NCI-H2227 (cell line): ENCODE results near the gene ALOX15B.
A peak's percentile ranks its signal among the peaks of the same experiment; 100 is the strongest.
"Not testable (repeated sequence)": the region's sequence is repeated elsewhere in the genome, so short reads cannot be mapped to it uniquely, and the experiment has no call there.

Experiments
- DNase-seq: peaks from one replicate; lab custom pipeline; 2025; ENCODE audit not compliant: unreplicated experiment; lab: John Stamatoyannopoulos, UW

Gene ALOX15B

GRCh38 chr17:8060274-8060673 lies 21.4 kb downstream of the ALOX15B start:
- DNase-seq, result peak; percentile 84

DNA sequence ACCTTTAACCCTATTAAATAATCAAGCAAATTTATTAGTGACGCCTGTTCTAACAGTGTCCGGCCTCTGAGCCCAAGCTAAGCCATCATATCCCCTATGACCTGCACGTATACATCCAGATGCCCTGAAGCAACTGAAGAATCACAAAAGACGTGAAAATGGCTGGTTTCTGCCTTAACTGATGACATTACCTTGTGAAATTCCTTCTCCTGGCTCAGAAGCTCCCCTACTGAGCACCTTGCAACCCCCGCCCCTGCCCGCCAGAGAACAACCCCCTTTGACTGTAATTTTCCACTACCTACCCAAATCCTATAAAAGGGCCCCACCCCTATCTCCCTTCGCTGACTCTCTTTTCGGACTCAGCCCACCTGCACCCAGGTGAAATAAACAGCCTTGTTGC lies 23.0 kb downstream of the ALOX15B start:
- DNase-seq, result not testable (repeated sequence)

- DNase-seq, result no peak
Measured at GRCh38 chr17:8062435-8062806, 23.6 kb downstream of the ALOX15B start.

DNA sequence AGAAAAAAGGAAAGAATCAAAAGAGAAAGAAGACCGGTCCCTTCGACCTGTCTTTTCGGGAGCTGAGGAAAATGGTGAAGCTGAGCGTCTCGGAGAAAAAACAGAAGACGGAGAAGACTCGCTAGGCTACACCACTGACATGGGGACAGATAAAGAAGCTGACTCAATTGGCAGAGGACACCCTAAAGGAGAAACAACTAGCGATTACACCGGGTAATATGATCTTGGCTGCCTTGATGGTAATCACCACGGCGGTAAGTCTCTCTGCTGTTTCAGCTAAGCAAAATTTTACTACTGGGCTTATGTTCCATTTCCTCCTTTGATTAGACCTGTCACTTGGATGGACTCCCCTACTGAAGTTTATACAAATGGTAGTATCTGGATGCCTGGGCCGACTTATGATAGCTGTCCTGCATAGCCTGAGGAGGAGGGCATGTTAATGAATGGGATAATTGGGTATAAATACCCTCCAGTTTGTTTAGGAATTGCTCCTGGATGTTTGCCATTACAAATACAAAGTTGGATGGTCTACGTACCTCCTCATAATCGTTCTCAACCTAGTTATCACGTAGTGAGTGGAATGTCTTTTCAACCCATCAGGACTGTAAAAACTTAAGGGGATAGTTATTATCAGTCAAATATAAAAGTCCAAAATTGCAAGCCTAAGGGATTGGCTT lies 24.1 kb downstream of the ALOX15B start:
- DNase-seq, result no peak

DNA sequence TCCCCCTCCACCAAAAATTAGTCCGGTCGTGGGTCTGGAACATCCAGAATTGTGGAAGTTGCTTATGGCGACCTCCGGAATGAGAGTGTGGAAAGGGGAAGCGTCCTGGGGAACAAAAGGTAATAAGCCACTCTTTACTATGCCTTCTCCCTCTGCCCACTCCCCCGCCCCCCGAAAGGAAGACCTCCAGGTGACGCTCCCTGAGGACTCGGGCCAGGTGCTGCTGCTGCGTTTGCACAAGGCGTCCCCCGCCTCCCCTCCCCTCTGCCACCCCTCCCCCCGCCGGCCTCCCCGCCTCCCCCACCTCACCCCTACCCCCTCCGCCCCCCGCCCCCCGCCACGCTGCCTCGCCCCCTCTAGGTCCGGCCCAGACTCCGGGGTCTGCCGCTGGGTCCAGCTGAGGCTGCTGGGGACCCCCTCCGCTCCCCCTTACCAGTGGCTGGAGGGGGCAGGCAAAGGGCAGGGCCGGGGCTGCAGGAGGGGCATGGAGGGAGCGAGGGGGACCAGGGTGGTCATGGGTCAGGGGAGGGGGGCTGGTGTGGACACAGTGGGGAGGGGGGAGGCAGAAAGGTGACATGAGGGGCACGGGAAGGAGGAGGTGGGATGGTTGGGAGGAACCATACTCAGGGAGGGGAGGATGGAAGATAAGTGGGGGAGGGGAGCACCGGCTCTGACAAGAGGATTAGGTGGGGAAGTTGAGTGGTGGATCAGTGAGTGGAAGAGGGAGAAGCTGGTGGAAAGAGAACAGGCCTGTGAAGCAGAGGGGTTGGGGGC lies 25.1 kb downstream of the ALOX15B start:
- DNase-seq, result no peak

GRCh38 chr17:8064561-8065019 lies 25.7 kb downstream of the ALOX15B start:
- DNase-seq, result no peak

- no peak for DNase-seq
Measured at GRCh38 chr17:8066841-8067775, 28.2 kb downstream of the ALOX15B start.

- DNase-seq, result no peak
Measured at GRCh38 chr17:8067806-8068205, 28.9 kb downstream of the ALOX15B start.

GRCh38 chr17:8068736-8069586 lies 30.1 kb downstream of the ALOX15B start:
- no peak for DNase-seq

- no peak for DNase-seq
Measured at GRCh38 chr17:8069587-8069860, 30.7 kb downstream of the ALOX15B start.

DNA sequence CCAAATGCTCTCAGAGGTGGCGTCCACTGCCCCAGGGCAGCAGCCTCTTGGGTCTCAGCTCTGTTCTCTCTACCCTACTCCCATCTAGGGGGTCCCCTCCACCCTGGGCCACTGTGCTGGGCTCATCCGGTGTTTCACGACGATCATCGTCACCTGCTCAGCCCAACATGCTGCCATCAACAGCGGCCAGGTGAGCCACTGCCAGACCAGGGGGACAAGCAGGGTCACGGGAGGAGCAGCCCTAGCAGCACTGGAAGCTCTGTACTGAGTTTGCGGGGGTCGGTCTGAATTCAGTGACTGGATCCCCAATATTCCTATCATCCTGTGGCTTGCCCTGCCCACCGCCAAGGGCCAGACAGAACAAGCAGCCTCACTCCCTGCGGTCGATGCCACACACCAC lies 32.6 kb downstream of the ALOX15B start:
- no peak for DNase-seq

DNA sequence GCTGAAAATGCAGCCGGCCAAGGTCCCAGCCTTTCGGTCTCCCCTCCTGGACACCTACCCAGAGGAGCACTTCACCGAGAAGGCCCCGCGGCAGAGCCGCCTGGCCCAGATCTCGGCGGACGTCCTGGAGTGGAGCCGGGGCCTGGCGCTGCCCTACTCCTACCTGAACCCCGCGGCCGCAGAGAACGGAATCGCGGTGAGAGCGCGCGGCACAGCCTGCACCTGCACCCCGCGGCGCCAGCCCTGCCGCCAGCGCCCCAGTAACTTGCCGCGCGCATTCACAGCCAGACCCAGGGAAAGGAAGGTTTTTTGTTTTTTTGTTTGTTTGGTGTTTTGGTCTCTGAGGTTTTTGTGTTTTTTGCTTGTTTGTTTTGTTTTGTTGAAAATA lies 33.5 kb downstream of the ALOX15B start:
- DNase-seq, result no peak

DNA sequence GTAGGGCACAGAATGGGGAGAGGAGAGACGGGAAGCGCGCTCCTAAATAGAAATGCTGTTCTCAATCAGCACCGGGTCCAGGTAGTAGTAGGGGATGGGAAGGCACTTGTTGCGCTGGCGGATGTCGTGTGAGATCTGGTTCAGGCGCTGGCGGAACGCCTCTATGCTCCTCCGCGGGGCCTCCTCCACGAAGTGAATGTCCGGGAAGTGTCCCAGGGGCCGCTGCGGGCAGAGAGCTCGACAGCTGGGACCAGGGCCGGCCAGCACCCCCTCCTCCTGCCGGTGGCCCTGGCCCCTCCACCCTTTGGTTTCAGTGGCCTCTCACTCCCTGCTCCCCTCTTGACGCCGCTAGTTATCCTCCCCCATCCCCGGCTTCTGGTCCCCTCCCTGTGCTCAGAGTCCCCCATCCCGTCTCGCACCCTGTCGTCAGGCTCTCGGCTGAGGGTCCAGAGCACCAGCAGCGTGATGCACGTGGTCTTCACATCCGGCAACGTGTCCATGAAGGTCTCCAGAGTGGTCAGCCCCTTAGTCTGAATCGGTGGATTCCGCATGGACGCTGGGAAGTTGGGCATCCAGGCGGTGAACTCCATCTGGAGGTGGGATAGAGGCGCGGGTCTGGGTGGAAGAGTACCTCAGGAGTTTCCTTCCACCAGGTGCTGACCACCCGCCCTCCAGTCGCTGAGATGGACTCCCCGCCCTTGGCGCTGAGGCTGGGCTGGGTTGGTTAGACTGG lies 34.0 kb downstream of the ALOX15B start:
- DNase-seq, result no peak

- peak; percentile 65 for DNase-seq
Measured at GRCh38 chr17:8073627-8074484, 35.0 kb downstream of the ALOX15B start.

GRCh38 chr17:8074554-8074953 lies 35.7 kb downstream of the ALOX15B start:
- DNase-seq, result no peak

DNA sequence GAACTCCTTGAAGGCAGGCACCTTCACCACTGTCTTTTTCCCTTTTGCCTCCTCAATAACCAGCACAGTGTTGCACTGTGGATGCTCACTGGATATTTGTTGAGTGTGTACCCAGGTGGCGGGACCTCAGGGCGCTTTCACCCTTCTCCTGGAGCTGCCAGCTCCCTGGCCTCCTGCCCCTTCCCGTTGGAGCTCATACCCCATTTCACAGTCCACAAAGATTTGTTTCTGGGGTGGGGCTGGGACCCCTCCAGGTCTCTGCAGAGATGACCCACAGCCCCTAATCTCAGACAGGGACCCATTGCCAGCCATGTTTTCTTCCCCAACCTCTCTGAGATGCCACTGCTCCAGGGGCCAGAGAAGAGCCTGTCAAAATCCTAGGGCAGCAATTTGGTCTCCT lies 36.2 kb downstream of the ALOX15B start:
- no peak for DNase-seq

GRCh38 chr17:8075574-8076342 lies 36.9 kb downstream of the ALOX15B start:
- DNase-seq, result no peak

DNA sequence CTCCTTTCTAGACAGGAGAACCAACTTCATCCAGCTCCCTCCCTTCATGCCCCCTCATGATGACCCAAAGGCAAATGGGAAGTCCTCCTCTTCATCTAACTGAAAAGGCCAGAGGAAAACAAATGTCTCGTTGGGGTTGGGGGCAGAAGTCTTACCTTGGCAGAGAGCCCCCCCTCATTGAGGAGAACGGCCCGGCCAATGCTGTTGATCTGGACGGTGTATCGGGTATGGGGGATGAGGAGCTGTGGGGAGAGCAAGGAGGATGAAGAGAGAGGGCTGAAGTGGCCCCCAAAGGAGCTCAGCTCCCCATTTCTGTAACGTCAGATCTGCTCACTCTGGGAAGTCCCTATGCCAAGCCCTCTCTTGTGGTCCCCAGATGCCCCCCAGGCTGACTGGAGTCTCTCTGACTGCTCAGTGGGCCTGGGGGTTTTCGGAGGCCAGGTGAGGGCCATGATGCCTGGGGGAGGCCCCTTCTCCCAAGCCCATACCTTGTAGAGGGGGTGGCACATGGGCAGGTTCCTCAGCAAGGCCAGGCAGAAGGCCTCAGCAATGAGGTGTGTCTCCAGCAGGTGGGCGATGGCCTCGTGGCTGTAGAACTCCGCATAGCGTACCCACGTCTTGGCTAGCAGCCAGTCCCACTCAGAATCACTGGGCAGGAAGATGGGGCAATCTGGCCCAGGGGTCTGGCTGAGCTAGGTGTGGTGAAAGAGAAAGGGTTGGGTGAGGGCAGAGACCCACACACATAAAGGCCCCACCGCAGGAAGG lies 37.8 kb downstream of the ALOX15B start:
- DNase-seq, result no peak
